ENCODE data around the gene ECSCR.
"Not testable (repeated sequence)": the region's sequence is repeated elsewhere in the genome, so short reads cannot be mapped to it uniquely, and the experiment has no call there.

The ECSCR gene

DNA sequence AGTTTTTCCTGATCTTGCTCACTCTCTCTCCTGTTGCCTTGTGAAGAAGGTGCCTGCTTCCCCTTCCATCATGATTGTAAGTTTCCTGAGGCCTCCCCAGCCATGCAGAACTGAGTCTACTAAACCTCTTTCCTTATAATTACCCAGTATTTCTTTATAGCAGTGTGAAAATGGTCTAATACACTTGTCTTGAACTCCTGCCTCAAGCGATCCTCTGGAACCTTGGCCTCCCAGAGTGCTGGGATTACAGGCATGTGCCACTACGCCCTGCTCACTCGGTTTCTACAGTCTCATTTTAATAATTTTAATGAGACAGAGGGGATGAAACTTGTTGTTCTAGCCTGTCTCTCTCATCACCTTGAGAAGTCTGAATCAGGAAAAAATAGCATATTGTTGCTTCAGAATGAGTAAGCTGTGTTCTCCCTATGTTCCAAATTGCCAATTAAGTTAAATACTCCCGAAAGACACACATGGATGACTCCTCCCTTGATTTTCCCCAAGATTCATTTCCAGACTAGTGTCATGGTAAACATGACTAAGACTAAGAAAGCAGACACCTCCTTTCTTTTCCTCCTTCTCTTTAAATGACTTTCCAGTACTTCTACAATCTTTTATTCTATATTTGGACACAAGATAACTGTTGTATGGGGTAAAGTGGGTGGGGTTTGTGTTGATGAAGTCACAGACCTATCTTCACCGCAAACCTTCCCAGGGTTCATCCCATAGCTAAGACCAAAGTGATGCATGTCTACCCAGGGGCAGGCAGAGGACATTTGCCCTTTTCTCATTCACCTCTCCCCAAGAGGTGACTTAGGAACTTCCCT, 15.4 kb downstream of the ECSCR start:
- no peak overlapping the region for H3K4me3 ChIP-seq (ENCODE audit: low read depth, low read length)

DNA sequence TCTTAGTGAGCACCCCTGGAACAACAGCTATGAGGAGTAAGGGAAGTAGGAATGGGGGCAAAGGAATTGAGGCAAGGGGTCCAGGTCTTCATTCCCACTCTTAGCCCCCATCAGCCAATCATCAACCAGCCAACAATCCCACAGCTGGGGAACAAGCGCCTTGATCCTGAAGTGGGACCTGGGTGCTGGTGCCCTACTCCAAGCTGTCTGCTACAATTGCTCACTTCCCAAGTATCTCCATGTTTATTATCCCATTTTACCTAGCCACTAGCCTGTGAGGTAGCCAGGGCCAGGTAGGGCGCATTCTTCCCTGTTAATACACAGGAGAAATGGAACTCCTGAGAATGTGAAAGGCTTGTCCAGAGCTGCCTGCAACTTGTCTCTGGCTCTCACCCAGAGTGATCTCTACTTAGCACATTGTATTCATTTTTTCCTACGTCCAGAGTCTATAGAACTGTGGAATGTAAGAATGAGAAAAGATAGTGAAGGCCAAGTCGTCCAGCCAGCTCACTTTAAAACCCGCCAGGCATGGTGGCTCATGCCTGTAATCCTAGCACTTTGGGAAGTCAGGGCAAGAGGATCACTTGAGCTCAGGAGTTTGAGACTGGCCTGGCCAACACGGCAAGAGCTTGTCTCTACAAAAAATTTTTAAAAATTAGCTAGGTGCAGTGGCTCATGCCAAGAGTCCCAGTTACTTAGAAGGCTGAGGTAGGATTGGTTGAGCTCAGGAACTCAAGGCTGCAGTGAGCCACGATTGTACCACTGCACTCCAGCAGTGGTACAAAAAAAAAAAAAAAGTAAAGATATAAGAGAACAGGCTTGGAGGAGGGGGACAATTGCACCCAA, 17.0 kb downstream of the ECSCR start:
- no peak overlapping the region for H3K4me3 ChIP-seq (ENCODE audit: low read depth, low read length)

DNA sequence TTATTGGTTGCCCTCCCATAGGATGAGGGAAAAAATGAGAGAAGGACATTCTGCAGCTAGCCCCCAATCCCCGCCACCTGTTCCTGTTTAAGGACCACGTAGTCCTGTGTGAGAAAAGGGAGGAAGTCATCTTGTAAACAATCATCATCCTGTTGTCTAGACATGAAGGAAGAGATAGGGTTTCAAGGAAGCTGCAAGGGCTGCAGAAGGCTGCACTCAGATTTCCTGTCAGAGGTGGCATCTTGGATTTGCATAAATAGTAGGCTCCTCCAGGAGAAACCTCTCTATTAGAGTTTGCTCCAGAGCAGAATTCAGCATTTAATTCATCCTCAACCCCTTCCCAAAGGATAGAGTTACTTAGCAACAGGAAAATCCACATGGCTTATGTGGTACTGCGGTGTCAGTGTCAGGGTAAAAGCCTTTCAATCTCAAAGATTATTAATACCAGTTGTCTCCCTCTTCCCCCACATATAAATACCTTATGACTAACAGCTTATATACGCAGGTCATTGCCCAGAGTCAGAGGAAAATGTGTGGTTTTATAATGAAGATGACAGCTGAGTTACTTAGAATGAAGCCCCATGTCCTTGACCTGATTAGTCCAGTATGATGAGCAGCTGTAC, 18.6 kb downstream of the ECSCR start:
- no peak overlapping the region for H3K4me3 ChIP-seq (ENCODE audit: low read depth, low read length)

DNA sequence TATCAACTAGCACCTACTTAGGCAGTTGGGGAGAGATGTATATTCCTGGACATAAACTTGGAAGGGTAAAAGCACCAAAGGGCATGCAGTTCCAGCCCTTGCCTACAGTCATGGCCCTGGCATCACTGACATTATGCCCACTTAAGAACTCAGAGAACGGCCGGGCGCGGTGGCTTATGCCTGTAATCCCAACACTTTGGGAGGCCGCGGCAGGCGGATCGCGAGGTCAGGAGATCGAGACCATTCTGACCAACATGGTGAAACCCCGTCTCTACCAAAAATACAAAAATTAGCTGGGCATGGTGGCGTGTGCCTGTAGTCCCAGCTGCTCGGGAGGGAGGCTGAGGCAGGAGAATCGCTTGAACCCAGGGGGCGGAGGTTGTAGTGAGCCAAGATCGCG, 22.1 kb downstream of the ECSCR start:
- H3K4me3 ChIP-seq (ENCODE audit: low read depth, low read length) = not testable (repeated sequence)

DNA sequence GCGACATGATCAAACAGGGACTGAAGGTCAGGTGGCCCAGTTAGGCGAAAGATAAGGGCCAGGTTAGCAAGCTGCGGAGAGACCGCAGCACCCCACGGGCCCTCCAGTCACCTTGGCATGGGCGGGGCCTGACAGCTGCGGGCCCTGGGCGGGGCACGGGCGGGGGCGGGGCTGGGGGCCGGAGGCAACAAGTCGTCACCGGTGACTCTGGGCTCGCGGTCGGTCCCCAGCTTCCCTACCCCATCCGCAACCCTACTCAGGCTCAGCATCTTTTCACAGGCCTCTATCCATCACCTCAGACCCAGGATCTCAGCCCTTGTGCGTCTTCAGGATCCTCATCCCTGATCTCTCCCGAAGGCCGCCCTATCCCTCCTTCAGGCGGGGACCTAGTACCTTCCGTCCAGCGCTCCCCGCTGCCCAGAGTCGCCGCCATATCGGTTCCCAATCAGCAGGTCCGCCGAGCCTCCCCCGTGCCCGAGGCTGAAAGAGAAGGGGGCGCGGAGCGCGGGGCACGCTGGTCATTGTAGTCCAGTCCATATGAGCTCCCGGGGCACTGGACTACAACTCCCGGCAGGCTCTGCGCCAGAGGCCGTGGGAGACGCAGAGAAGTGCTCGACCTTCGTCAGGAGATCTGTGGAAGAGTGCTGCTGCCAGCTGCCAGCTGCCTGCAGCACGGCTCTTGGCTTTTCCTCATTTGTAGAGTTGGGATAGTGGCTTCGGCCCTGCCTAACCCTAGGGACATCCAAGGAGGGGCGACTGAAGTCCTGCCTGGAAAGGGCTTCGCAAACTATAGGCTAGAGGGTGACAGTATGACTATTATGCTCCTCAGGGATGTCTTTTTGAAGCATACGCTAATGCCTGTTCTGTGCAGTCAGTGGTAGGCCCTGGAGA, 23.3 kb downstream of the ECSCR start, which contains the start of gene DNAJC18:
Gene DNAJC18 (minus strand): TSS at position 513 of the 891 bp plus-strand sequence. CDS start 80 bp downstream, at position 433.
- peak within 1 kb of the TSS; percentile 80 for H3K4me3 ChIP-seq (ENCODE audit: low read depth, low read length)

DNA sequence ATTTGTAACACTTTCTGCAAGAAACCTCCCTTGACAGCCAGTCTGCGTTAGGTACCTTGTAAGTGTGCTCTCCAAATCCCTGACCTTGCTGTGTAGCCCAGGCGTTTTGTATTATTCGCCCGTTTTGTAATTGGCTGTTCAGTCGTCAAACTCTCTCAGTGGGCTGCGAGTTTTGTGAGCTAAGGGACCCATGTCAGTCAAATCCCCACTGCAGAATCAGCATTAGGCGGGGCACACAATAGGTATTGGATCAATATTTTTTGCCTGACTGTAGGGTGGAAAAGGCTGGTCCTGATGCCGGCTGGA, 23.9 kb downstream of the ECSCR start:
- peak overlapping the region; percentile 80 for H3K4me3 ChIP-seq (ENCODE audit: low read depth, low read length)

DNA sequence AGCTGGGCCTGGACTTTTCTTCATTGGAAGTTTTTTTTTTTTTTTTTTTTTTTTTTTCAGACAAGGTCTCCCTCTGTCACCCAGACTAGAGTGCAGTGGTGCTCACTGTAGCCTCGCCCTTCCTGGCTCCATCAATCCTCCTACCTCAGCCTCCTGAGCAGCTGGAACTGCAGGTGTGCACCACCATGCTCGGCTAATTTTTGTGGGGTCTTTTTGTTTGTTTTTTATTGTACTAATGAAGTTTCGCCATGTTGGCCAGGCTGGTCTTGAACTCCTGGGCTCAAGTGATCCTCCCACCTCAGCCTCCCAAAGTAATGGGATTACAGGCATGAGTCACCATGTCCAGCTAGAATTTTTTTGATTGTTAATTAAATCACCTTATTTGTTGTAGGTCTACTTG, 26.9 kb downstream of the ECSCR start:
- H3K4me3 ChIP-seq (ENCODE audit: low read depth, low read length) = no peak overlapping the region

DNA sequence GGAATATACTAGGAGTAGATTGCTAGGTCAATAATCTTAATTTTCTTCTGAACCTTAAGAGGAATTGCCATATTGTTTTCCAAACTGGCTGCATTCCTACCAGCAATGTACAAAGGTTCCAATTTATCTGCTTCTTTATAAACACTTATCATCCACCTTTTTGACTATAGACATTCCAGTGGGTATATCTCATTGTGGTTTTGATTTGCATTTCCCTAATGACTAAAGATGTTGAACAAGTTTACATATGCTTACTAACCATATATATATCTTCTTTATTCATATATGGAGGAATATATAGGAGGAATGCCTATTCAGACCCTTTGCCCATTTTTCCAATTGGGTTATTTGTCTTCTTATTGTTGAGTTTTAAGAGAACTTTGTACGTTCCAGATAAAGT, 30.8 kb downstream of the ECSCR start:
- H3K4me3 ChIP-seq (ENCODE audit: low read depth, low read length) = no peak overlapping the region

DNA sequence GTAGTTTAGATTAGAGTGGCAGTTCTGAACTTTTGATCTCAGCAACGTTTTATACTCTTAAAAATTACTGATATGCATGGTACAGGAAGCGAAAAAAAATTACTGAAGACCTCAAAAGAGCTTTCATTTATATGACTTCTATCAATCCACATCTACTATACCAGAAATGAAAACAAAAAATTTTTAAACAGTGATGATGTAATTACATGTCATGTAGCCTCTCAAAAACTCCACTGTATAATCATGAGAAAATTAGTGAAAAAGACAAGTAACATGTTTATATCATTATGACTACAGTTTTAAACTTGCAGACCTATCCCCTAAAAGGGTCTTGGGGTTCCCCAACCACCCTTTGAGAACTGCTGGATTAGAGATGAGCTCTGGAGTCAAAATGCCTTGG, 32.5 kb downstream of the ECSCR start:
- no peak overlapping the region for H3K4me3 ChIP-seq (ENCODE audit: low read depth, low read length)

DNA sequence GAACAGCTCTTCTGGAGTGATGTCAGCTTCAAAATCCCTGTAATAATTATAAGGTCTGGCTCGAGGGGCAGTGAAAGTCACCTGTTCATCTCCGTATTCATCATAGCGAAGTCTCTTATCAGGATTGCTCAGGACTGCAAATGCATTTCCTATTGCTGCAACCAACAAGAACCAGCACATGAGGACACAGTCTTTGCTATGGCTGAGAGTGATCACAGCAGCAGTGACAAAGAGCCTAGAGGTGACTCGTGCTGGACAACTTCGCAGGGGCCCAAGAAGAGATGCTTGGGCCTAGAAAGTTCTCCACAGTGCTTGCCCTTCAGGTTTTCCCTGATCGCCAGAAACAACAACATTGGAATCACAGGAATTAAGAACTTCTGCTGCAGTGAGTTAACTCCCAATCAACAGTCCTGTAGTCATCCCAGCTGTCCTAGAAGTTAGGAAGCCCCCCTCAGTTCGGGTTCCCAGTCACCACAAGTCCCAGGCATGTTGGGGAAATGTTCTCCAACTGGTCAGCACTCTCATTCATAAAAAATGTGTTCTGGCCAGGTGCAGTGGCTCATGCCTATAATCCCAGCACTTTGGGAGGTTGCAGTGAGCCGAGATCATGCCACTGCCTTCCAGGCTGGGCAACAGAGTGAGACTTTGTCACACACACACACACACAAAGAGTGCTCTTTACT, 36.2 kb downstream of the ECSCR start:
- no peak overlapping the region for H3K4me3 ChIP-seq (ENCODE audit: low read depth, low read length)

DNA sequence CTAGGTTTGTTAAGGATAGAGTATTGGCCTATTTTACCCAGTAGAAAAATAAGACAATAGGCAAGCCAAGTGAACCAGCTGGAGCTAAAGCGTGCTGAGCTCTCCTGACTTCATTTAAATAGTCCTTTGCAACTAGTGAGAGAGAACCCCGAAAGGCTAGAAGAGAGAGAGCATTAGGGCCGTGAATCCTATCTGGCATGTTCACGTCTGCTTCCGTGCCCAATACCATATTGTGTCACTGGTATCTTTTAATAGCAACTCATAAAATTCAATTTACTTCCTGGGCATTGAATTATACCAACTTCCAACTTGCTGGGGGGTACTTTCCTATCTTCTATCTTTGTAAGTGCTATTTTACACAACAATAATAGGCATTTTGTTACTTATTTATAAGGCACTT, 37.0 kb downstream of the ECSCR start:
- no peak overlapping the region for H3K4me3 ChIP-seq (ENCODE audit: low read depth, low read length)

DNA sequence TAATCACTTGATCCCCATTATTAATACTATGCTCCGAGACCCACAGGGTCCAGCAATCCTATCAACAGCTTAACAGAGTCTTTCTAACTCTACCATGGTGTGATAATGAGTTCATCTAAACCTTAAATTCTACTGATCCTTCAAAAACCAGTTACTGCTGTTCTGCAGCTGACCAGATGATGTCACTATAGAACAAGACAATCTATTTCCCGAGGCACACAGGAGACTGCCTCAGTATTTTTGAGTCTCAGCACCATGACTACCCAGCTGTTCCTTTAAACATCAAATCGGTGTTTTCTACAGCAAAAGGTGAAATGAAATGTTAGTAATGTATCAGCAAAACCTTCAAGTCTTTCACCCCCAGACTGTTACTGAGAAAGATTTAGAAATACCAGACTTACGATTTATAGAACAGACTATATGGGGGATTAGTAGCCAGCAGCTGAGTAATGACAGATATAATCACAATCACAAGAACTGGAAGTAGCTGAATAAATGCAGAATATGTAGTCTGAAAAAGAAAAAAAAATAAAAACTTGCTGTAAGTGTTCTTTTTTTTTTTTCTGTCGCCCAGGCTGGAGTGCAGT, 40.1 kb downstream of the ECSCR start:
- no peak overlapping the region for H3K4me3 ChIP-seq (ENCODE audit: low read depth, low read length)

DNA sequence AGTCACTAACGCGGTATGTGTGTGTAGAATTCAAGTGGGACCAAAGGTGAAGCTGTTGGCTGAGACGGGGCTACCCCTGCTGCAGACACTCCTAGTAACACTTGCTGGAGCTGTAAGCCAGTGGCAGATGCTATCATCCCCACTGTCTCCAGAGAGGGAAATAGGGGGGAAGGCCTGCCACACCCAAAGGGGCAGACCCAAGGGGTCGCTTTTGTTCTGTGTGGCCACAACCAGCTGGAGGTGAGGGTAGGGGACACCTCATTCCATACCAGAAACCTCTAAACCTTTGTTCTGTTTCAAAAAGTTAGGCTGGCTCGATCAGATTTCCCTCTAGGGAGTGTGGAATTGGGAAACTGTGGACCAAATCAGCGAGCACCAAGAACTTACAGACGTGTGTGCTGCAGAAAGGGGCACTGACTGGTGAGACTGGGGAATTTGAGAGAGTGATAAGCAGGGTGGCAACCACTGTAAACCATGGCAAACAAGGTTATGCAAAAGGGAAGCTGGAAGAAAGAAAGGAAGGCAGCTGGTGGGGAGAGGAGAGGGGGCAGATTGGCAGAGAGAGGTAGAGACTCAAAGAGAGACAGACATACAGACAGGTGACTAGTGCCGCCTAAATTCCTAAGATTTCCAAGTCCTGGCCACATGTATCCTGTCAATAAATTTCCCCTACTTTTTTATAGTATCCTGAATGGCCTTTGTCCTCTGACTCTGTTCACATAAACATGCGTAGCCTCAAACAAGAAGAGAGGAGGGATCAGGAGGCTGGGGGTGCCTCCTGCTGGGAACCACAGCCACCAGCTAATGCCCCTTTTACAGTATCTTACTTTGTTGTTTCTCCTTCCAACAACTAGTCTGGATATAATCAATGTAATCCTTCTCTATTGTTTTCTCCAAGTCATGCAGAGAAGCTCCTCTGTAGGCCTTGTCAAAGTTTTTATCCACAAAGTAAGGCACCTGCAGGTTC, 43.0 kb downstream of the ECSCR start:
- H3K4me3 ChIP-seq (ENCODE audit: low read depth, low read length) = no peak overlapping the region

DNA sequence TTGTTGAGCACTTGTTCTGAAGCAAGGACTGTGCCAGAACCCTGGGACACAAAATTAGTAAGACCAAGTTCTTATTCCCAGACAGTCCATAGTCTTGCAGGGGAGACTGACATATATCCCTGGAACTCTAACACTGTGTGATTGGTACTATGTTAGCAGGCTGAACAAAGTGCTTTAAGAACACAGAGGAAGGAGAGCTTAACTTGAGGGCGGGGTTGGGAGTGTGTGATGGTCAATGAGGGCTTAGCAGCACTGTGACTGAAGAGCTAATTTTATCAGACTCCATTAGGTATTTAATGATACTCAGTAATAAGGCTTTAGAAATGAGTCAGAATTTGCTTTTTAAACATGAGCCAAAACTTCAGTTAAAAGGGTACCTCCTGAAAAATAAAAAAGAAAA, 43.8 kb downstream of the ECSCR start:
- no peak overlapping the region for H3K4me3 ChIP-seq (ENCODE audit: low read depth, low read length)

DNA sequence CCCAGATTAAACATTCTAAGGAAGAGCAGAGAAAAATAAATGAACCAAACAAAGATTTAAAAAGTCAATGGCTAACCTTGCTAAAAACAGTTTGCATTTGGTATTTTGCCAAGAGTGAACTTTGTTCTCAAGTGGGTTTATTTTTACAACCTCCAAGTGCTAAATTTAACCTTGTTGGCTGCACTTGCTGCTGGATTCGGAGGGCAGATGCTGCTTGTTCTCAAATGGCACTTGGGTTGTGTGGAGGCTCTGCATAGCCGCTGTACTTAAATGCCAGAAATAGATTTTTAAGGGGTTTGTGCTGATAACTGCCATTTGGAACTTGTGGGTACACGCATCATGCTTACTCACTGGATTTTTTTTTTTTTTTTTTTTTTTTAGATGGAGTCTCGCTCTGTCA, 45.3 kb downstream of the ECSCR start:
- H3K4me3 ChIP-seq (ENCODE audit: low read depth, low read length) = no peak overlapping the region

DNA sequence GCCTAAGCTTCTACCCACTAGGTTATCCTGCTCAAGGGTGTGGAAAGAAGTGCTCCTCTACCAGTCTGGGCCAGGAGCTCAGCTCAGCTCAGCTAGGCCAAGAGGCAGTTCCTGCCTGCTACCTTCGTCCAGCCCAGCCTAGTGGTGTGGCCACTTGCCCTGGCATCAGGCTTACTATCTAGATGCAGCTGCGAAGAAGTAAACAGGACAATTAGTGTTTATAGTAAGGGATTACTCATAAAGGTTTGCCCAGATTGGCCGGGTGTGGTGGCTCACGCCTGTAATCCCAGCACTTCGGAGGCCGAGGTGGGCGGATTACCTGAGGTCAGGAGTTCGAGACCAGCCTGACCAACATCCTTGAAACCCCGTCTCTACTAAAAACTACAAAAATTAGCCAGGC, 45.9 kb downstream of the ECSCR start:
- H3K4me3 ChIP-seq (ENCODE audit: low read depth, low read length) = no peak overlapping the region

DNA sequence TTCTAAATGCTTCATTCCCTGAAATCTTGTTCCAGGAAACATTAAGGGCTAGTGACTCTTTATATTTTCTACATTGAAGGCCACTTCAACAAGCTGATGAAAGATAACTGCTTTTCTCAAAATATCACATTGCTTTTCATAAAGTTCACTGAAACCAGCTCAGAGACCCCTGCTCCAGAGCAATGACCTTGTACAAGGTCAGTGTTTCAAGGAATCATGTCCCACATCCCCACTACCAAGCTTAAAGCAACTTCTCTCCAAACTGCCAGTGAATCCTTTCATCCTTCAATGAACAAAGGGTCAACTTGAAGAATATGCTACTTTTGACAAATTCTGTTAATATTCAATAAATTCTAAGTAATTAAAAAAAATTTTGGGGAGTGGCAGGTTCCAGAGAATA, 46.7 kb downstream of the ECSCR start:
- H3K4me3 ChIP-seq (ENCODE audit: low read depth, low read length) = no peak overlapping the region

DNA sequence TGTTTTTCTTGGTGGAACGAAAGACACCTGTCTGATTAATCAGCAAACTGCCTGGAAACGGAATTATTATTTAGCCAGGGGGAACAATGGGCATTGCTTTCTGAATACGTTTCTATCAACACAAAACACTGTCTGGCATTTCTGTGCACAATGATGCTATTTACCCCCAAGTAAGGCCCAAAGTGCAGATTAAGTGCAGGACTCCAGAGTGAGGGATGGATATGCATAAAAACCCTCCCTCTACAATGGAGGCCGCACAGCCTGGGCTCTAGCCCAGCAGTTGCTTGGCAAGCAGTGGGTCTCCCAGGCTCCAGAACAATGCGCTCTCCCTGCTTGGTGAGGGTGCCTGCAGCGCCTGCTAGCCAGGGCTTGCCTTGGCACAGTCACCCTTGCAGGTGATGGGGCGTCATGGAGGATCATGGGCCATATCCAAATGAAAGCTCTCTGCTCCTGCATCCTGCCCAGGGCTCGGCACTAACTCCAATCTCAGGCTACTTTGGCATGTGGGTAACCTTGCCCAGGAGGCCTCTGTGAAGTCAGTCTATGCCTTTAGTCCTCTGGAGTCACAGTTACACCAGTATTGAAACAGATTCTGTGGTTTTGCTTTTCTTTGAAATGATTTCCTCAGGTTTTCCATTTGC, 47.2 kb downstream of the ECSCR start:
- no peak overlapping the region for H3K4me3 ChIP-seq (ENCODE audit: low read depth, low read length)

All from iPS-11a (cell line).